Frontal cortex (tissue), 4 donors: ENCODE data around the gene EDC3. TPM values are rescaled to one million over a fixed set of nuclear protein-coding genes. Genes with fewer than 3 reads are reported as not detected.
"Not testable (repeated sequence)": the region's sequence is repeated elsewhere in the genome, so short reads cannot be mapped to it uniquely, and the experiment has no call there.

Source experiments
- DNase-seq, 2 donors: peaks; one replicate each; pipeline ENCODE4 v3.0.0; 2012; ENCODE audit warnings: low spot score in 2 of 2
- FAIRE-seq: peaks from 2 replicates; lab custom pipeline; 2012; peaks lifted over from hg19 to GRCh38; lab: Jason Lieb, UNC
- total RNA-seq: library from RNA; depleted of rRNA; stranded (reverse); fragments of >200 nt; gene quantifications from one replicate; pipeline ENCODE4 v1.2.3, GENCODE V29; 2014
- donor health status: control.
- donor health status: control.
- donor health status: control.

EDC3 gene
- total RNA-seq, 1 donor from 2014 or later = 12.2 TPM

GRCh38 chr15:74655424-74655823 lies 40.4 kb downstream of the EDC3 start:
- DNase-seq (no peak), FAIRE-seq (no peak)

GRCh38 chr15:74653426-74654102 lies 42.3 kb downstream of the EDC3 start:
- FAIRE-seq (no peak), DNase-seq (no peak)

- FAIRE-seq = no peak
- no peak for DNase-seq
These were observed 44.5 kb downstream of the EDC3 start for GRCh38 chr15:74651242-74651741.

GRCh38 chr15:74648051-74648842 lies 47.6 kb downstream of the EDC3 start:
- FAIRE-seq (no peak), DNase-seq (no peak)

- DNase-seq (no peak), FAIRE-seq (no peak)
These were observed 49.3 kb downstream of the EDC3 start for GRCh38 chr15:74646480-74646879.

GRCh38 chr15:74643665-74644204 lies 52.1 kb downstream of the EDC3 start:
- FAIRE-seq = no peak
- no peak for DNase-seq

GRCh38 chr15:74642734-74643664 lies 52.8 kb downstream of the EDC3 start:
- FAIRE-seq (no peak), DNase-seq (no peak)

GRCh38 chr15:74642348-74642733 lies 53.5 kb downstream of the EDC3 start:
- no peak for DNase-seq
- FAIRE-seq = no peak

GRCh38 chr15:74641151-74641550 lies 54.7 kb downstream of the EDC3 start:
- DNase-seq (no peak), FAIRE-seq (no peak)

- FAIRE-seq = no peak
- DNase-seq = no peak
These were observed 58.8 kb downstream of the EDC3 start for GRCh38 chr15:74636984-74637383.

GRCh38 chr15:74635228-74635627 lies 60.6 kb downstream of the EDC3 start:
- DNase-seq (peak; percentile 52 to 70), FAIRE-seq (no peak)

GRCh38 chr15:74633781-74634180 lies 62.0 kb downstream of the EDC3 start:
- FAIRE-seq = no peak

GRCh38 chr15:74632601-74633000 lies 63.2 kb downstream of the EDC3 start:
- no peak for FAIRE-seq
- DNase-seq = no peak

More at GRCh38 chr15:74633781-74634180, 62.0 kb downstream of the EDC3 start:
- DNase-seq = no peak

GRCh38 chr15:74631935-74632560 lies 63.8 kb downstream of the EDC3 start:
- DNase-seq (peak; percentile 52 to 78), FAIRE-seq (no peak)

- FAIRE-seq = no peak
- DNase-seq = no peak
These were observed 64.4 kb downstream of the EDC3 start for GRCh38 chr15:74631408-74631807.

GRCh38 chr15:74631087-74631385 lies 64.8 kb downstream of the EDC3 start:
- no peak for DNase-seq
- FAIRE-seq = no peak

- no peak for FAIRE-seq
- DNase-seq = no peak
These were observed 65.3 kb downstream of the EDC3 start for GRCh38 chr15:74630284-74631086.

GRCh38 chr15:74629696-74630095 lies 66.1 kb downstream of the EDC3 start:
- DNase-seq, FAIRE-seq: not testable (repeated sequence)

GRCh38 chr15:74628949-74629348 lies 66.9 kb downstream of the EDC3 start:
- FAIRE-seq (no peak), DNase-seq (no peak)
